Hepatocyte (in vitro differentiated cells): ENCODE measurements around the gene TOMM6. TPM values are rescaled to one million over a fixed set of nuclear protein-coding genes. Genes with fewer than 3 reads are reported as not detected.

ENCODE experiments used
- DNase-seq: peaks from one replicate; pipeline ENCODE4 v3.0.0-alpha.2; 2016; ENCODE audit warnings: low spot score
- H2AFZ ChIP-seq: fragments of 200-600 bp; sonication (generic); 2 replicates; pipeline ENCODE4 v1.6.0; 2016; ENCODE audit warnings: antibody characterized with exemption, mild to moderate bottlenecking
- H3K27ac ChIP-seq: fragments of 200-600 bp; sonication (generic); 2 replicates; pipeline ENCODE4 v1.5.1; 2016; ENCODE audit warnings: mild to moderate bottlenecking
- H3K27me3 ChIP-seq: fragments of 200-600 bp; sonication (generic); 2 replicates; pipeline ENCODE4 v1.6.1; 2016
- H3K36me3 ChIP-seq: fragments of 200-600 bp; sonication (generic); replicated peaks from 2 replicates; pipeline ENCODE4 v1.5.1; 2016; ENCODE audit warnings: low read depth; ENCODE audit not compliant: insufficient read depth
- H3K4me1 ChIP-seq: fragments of 200-600 bp; sonication (generic); 2 replicates; pipeline ENCODE4 v1.5.1; 2016; ENCODE audit warnings: mild to moderate bottlenecking, moderate library complexity; ENCODE audit not compliant: insufficient read depth
- H3K4me2 ChIP-seq: fragments of 200-600 bp; sonication (generic); 2 replicates; pipeline ENCODE4 v1.6.0; 2016
- H3K4me3 ChIP-seq: fragments of 200-600 bp; sonication (generic); 2 replicates; pipeline ENCODE4 v1.5.1; 2016; ENCODE audit warnings: mild to moderate bottlenecking
- H3K79me2 ChIP-seq: fragments of 200-600 bp; sonication (generic); 2 replicates; pipeline ENCODE4 v1.6.0; 2017; ENCODE audit warnings: mild to moderate bottlenecking
- H3K9me2 ChIP-seq: fragments of 200-600 bp; sonication (generic); replicated peaks from 2 replicates; pipeline ENCODE4 v1.6.0; 2017; ENCODE audit warnings: mild to moderate bottlenecking; ENCODE audit not compliant: insufficient read depth
- H3K9me3 ChIP-seq: fragments of 200-600 bp; sonication (generic); 2 replicates; pipeline ENCODE4 v1.5.1; 2016; ENCODE audit warnings: low read depth, mild to moderate bottlenecking
- H4K20me1 ChIP-seq: fragments of 200-600 bp; sonication (generic); 2 replicates; pipeline ENCODE4 v1.6.0; 2016; ENCODE audit warnings: mild to moderate bottlenecking; ENCODE audit not compliant: insufficient read depth, poor library complexity, severe bottlenecking
- CTCF ChIP-seq: fragments of 200-600 bp; sonication (generic); IDR thresholded peaks from 2 replicates; pipeline ENCODE4 v1.5.1; 2016; ENCODE audit warnings: antibody characterized with exemption, mild to moderate bottlenecking; ENCODE audit not compliant: poor library complexity
- EZH2 ChIP-seq: fragments of 200-600 bp; sonication (generic); IDR thresholded peaks from 2 replicates; pipeline ENCODE4 v1.6.1; 2016; ENCODE audit warnings: antibody characterized with exemption, mild to moderate bottlenecking, borderline replicate concordance
- EZH2phosphoT487 ChIP-seq: fragments of 200-600 bp; sonication (generic); IDR thresholded peaks from one replicate; pipeline ENCODE4 v1.6.1; 2018; ENCODE audit warnings: antibody characterized with exemption, mild to moderate bottlenecking, low read depth, moderate library complexity; ENCODE audit not compliant: unreplicated experiment, severe bottlenecking
- whole genome bisulfite sequencing: methylation state at CpG from one replicate; pipeline ENCODE4 v1.1.6; 2016; ENCODE audit warnings: low lambda C conversion rate; ENCODE audit errors: missing lambda C conversion rate; 5-methylcytosine and 5-hydroxymethylcytosine counted together
- polyA plus RNA-seq: library from polyadenylated mRNA; unstranded; fragments of >200 nt; fragmentation: Nextera tagmentation; extraction: Ambion mirVana; gene quantifications from 2 replicates; pipeline ENCODE4 v1.2.1, GENCODE V29; 2016
- total RNA-seq: library from RNA; depleted of rRNA; stranded (reverse); fragments of >200 nt; gene quantifications from 2 replicates; pipeline ENCODE4 v1.2.3, GENCODE V29; 2014

The TOMM6 gene
- total and polyA plus RNA-seq, 2 experiments from 2014 or later, result 127 to 211 TPM

GRCh38 chr6:41821266-41821665 lies 33.8 kb downstream of the TOMM6 start:
- Histone ChIP-seq H3K9me3 (no peaks in the 10 kb centered on the region), H3K4me3 (no peak overlapping the region), H3K4me1 (no peaks in the 10 kb centered on the region), H3K27ac (no peak overlapping the region), H3K79me2 (no peaks in the 10 kb centered on the region), H3K4me2 (no peak overlapping the region), H3K9me2 (no peaks in the 10 kb centered on the region), H4K20me1 (no peaks in the 10 kb centered on the region), H3K27me3 (no peaks in the 10 kb centered on the region), H3K36me3 (no peaks in the 10 kb centered on the region), H2AFZ (no peak overlapping the region)
- no peak for TF ChIP-seq EZH2phosphoT487
- TF ChIP-seq CTCF, result no peak
- TF ChIP-seq EZH2, result no peak
- no peak for DNase-seq
- WGBS, result 100% methylated on average over 4 of the region's 4 CpGs

- Histone ChIP-seq H3K9me2 (no peaks in the 10 kb centered on the region), H3K9me3 (no peaks in the 10 kb centered on the region), H4K20me1 (no peaks in the 10 kb centered on the region), H3K79me2 (no peaks in the 10 kb centered on the region), H3K4me2 (no peak overlapping the region), H3K4me3 (no peak overlapping the region), H3K27me3 (no peaks in the 10 kb centered on the region), H3K27ac (no peak overlapping the region), H2AFZ (no peak overlapping the region), H3K36me3 (no peaks in the 10 kb centered on the region), H3K4me1 (no peaks in the 10 kb centered on the region)
- DNase-seq, result no peak
- WGBS, result 100% methylated on average over 1 of the region's 1 CpG
- TF ChIP-seq CTCF (no peak), EZH2phosphoT487 (no peak), EZH2 (no peak)
Measured at GRCh38 chr6:41822021-41822420, 34.5 kb downstream of the TOMM6 start.

GRCh38 chr6:41823178-41823577 lies 35.7 kb downstream of the TOMM6 start:
- no peak for DNase-seq
- Histone ChIP-seq H3K4me1 (no peaks in the 10 kb centered on the region), H4K20me1 (no peaks in the 10 kb centered on the region), H3K4me3 (no peak overlapping the region), H3K4me2 (no peak overlapping the region), H3K27me3 (no peaks in the 10 kb centered on the region), H3K79me2 (no peaks in the 10 kb centered on the region), H3K27ac (no peak overlapping the region), H3K9me2 (no peaks in the 10 kb centered on the region), H2AFZ (no peak overlapping the region), H3K9me3 (no peaks in the 10 kb centered on the region), H3K36me3 (no peaks in the 10 kb centered on the region)
- WGBS, result 95% methylated on average over 1 of the region's 1 CpG
- no peak for TF ChIP-seq CTCF
- TF ChIP-seq EZH2, result no peak
- no peak for TF ChIP-seq EZH2phosphoT487
